ENCODE results near the gene CHSY1.

CHSY1 gene

DNA sequence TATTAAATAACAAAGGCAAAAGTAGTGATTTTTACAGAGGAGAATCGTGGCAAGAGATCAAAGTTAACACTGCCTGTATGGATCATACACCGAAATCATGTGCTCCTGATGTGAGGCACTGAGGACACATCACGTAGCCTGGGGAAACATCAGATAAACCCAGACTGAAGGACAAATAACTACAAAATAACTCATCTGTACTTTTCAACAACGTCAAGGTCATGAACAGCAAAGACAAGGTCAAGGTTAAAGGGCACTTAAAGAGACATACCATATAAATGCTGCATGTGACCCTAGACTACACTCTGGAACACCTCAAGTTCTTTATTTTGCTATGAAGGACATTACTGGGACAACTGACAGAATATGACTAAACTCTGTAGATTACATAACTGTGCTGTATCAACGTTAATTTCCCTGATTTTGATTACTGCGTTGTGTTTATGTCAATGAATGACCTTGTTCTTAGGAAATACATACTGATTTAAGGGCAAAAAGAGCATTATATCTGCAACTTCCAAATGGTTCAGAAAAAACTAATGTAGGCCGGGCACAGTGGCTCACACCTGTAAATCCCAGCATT lies 48.1 kb downstream of the CHSY1 start:
- no peak overlapping the region for H3K4me3 ChIP-seq (ENCODE audit: low read length)
- no peak for DNase-seq (ENCODE audit: low read depth)
- TF ChIP-seq CTCF (IDR thresholded peaks at IDR 0.05; ENCODE audit: insufficient read depth, low read depth, low read length, missing control alignments), result no peak

- no peak for DNase-seq (ENCODE audit: low read depth)
- H3K4me3 ChIP-seq (ENCODE audit: low read length), result no peak overlapping the region
- TF ChIP-seq CTCF (IDR thresholded peaks at IDR 0.05; ENCODE audit: insufficient read depth, low read depth, low read length, missing control alignments), result no peak
Measured at GRCh38 chr15:101203029-101203573, 48.7 kb downstream of the CHSY1 start.

DNA sequence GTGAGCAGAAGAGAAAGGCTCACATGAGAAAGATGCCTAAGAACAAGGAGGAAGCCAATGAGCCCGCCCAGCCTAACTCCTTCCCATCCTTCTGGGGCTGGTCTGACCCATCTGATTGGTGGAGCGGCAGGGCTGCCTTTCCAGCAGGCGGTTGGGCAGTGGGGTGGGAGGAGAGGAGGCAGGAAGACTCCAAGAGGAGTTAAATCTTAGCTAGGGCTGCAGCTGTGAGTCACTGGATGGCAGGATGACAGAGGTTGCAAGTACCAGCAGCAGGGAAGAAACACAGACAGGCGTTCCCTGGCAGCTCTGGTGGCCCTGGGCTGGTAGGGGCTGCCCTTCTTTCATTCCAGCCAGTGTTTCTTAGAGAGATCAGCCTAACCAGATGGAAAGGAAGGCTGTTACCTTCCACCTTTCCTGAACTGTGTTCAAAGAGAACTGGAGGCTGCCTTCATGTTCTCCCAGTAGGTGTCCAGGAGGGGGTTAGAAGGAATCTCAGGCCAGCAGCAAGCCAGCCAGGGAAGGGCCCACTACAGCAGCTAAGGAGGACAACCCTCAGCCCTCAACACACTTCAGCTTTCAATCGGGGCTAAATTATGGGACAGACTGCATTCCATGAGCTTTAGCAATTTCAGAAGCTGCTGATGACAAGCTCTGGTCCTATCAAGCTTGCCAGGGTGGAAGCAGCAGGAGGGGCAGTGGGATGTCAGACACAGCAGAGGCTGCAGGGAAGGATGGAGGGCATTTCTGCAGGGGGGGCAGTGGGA lies 50.3 kb downstream of the CHSY1 start:
- H3K4me3 ChIP-seq (ENCODE audit: low read length), result no peak overlapping the region
- DNase-seq (ENCODE audit: low read depth), result peak; percentile 93
- no peak for TF ChIP-seq CTCF (IDR thresholded peaks at IDR 0.05; ENCODE audit: insufficient read depth, low read depth, low read length, missing control alignments)

DNA sequence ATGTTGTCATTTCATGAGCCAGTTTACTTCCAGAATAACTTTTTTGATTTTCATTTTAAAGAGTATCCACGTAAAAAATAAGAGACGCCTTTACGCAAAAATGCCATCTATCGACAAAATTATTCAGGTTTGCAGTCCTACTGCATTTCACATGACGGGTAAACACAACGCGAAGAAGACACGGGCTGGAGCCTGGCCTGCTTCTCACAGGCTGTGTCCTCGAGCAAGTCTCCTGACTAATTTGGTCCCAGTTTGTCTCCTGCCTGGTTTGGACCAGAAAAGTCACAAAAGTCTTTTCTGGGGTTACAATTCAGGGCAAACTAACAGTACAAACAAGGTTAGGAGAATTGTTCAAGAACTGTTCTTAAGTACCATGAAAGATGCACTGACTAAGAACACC lies 51.7 kb downstream of the CHSY1 start:
- DNase-seq (ENCODE audit: low read depth), result no peak
- no peak overlapping the region for H3K4me3 ChIP-seq (ENCODE audit: low read length)
- TF ChIP-seq CTCF (IDR thresholded peaks at IDR 0.05; ENCODE audit: insufficient read depth, low read depth, low read length, missing control alignments), result no peak

DNA sequence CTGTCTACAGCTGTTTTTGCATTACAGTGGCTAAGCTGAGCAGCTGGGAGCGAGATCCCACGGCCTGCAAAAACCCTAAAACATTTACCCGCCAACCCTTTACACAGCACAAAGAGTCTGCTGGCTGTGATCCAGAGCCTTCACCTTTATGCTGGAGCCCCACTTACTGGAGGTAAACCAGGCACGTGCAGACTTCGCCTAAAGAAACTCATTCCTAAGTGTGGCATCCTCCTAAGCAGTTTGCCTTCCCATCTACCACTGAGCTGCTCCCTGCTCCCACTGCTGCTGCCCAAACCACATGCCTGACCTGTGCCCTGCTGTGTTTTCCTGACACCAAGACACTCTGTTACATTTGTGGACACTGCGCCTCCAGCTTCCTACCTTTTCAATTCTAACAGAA lies 53.0 kb downstream of the CHSY1 start:
- no peak for TF ChIP-seq CTCF (IDR thresholded peaks at IDR 0.05; ENCODE audit: insufficient read depth, low read depth, low read length, missing control alignments)
- no peak for DNase-seq (ENCODE audit: low read depth)
- no peak overlapping the region for H3K4me3 ChIP-seq (ENCODE audit: low read length)

DNA sequence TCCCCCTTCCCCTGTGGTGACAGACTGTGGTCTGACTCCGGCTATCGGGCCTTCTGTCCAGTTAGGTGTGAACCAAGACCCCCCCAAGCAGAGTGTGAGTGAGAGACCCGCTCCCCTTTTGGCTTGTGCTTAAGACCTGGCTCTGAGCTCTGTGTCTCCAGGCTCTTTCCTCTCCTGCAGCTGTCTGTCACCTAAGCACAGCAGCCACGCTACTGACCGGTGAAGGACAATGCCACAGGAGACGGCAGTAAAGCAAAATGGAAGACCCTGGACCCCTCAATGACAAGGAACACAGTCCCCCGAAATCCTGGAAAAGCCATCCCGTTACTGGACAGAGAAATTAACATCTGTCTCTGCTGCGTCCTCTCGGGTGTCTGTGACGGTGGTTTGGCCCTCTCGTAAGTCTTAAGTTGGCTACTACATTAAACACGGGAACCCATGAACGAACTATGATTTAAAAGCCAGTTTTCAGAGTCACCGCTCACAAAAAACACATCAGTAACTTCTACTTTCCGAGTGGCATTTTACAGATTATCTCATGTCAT lies 53.7 kb downstream of the CHSY1 start:
- TF ChIP-seq CTCF (IDR thresholded peaks at IDR 0.05; ENCODE audit: insufficient read depth, low read depth, low read length, missing control alignments), result no peak
- H3K4me3 ChIP-seq (ENCODE audit: low read length), result no peak overlapping the region

More for the DNA sequence above, 53.7 kb downstream of the CHSY1 start:
- DNase-seq (ENCODE audit: low read depth), result no peak
